SK-N-SH (cell line): ENCODE measurements around the gene SHROOM4. TPM values are rescaled to one million over a fixed set of nuclear protein-coding genes. Genes with fewer than 3 reads are reported as not detected.
A peak's percentile ranks its signal among the peaks of the same experiment; 100 is the strongest.

Experiments
- CTCF ChIA-PET: fragments of 300-600, 350-600 bp; formaldehyde crosslinking; extraction: SDS; loops from one replicate; lab custom pipeline; 2021; lab: Yijun Ruan, JAX
- POLR2A ChIA-PET: fragments of 350-600 bp; sonication (Branson Sonifier 250); formaldehyde crosslinking; extraction: SDS; loops from one replicate; lab custom pipeline; 2020; ENCODE audit warnings: antibody characterized with exemption, inconsistent platforms; lab: Yijun Ruan, JAX
- DNase-seq: peaks from one replicate; pipeline ENCODE4 v3.0.0; 2012
- H2AFZ ChIP-seq: fragments of 200-600 bp; sonication (generic); 2 replicates; pipeline ENCODE4 v1.8.1; 2016; ENCODE audit warnings: antibody characterized with exemption, mild to moderate bottlenecking, low read depth
- H3F3A ChIP-seq: fragments of 200-600 bp; sonication (generic); replicated peaks from 2 replicates; pipeline ENCODE3; 2016; ENCODE audit warnings: antibody characterized with exemption, mild to moderate bottlenecking; ENCODE audit not compliant: insufficient read depth
- H3K27ac ChIP-seq, 2 experiments: fragments of 200-500 bp in 1 of 2; fragments of 200-600 bp in 1 of 2; sonication (Bioruptor generic) in 1 of 2; sonication (generic), shearing (Covaris generic) in 1 of 2; 2 replicates each; pipeline versions ENCODE4 v1.5.1 to v1.6.1; 2014 to 2016; ENCODE audit warnings: low read depth in 2 of 2, inconsistent platforms in 1 of 2, low read length in 1 of 2, mild to moderate bottlenecking in 1 of 2, mixed read lengths in 1 of 2
- H3K27me3 ChIP-seq: fragments of 200-600 bp; sonication (generic), shearing (Covaris generic); 2 replicates; pipeline ENCODE4 v1.6.1; 2016; ENCODE audit warnings: mixed run types; ENCODE audit not compliant: insufficient read depth
- H3K36me3 ChIP-seq, 2 experiments: fragments of 200-500 bp in 1 of 2; fragments of 200-600 bp in 1 of 2; sonication (Bioruptor generic) in 1 of 2; sonication (generic) in 1 of 2; replicated peaks in 1 of 2; 2 replicates each; pipeline versions ENCODE3 to v1.5.1; 2014 to 2016; ENCODE audit warnings: low read length in 1 of 2, mild to moderate bottlenecking in 1 of 2; ENCODE audit not compliant: insufficient read depth in 2 of 2, control insufficient read depth in 1 of 2
- H3K4me1 ChIP-seq, 2 experiments: fragments of 200-500 bp in 1 of 2; fragments of 200-600 bp in 1 of 2; sonication (Bioruptor generic) in 1 of 2; sonication (generic), shearing (Covaris generic) in 1 of 2; 2 replicates each; pipeline versions ENCODE4 v1.5.1 to v1.6.1; 2014 to 2016; ENCODE audit warnings: low read depth in 1 of 2, low read length in 1 of 2, mixed run types in 1 of 2; ENCODE audit not compliant: insufficient read depth in 2 of 2, control insufficient read depth in 1 of 2
- H3K4me2 ChIP-seq: fragments of 200-600 bp; sonication (generic), shearing (Covaris generic); 2 replicates; pipeline ENCODE4 v1.6.1; 2017; ENCODE audit warnings: mixed run types
- H3K4me3 ChIP-seq, 2 experiments: fragments of 200-500 bp in 1 of 2; fragments of 200-600 bp in 1 of 2; sonication (Bioruptor generic) in 1 of 2; sonication (generic), shearing (Covaris generic) in 1 of 2; 2 replicates each; pipeline versions ENCODE4 v1.5.1 to v1.8.1; 2014 to 2016; ENCODE audit warnings: low read depth in 2 of 2, inconsistent platforms in 1 of 2, low read length in 1 of 2, mild to moderate bottlenecking in 1 of 2, mixed read lengths in 1 of 2, moderate library complexity in 1 of 2
- H3K79me2 ChIP-seq: fragments of 200-600 bp; sonication (generic); 2 replicates; pipeline ENCODE4 v1.8.1; 2017; ENCODE audit warnings: mild to moderate bottlenecking; ENCODE audit not compliant: insufficient read depth
- H3K9ac ChIP-seq: fragments of 200-600 bp; sonication (generic); 2 replicates; pipeline ENCODE4 v1.6.1; 2017; ENCODE audit warnings: mixed run types
- H3K9me2 ChIP-seq: fragments of 200-600 bp; sonication (generic); 2 replicates; pipeline ENCODE4 v1.6.1; 2017; ENCODE audit warnings: mixed run types
- H3K9me3 ChIP-seq: fragments of 200-600 bp; sonication (generic); 2 replicates; pipeline ENCODE4 v1.6.1; 2017; ENCODE audit warnings: mixed run types, mild to moderate bottlenecking, moderate library complexity
- H4K20me1 ChIP-seq: fragments of 200-600 bp; sonication (generic); 2 replicates; pipeline ENCODE4 v1.6.1; 2017; ENCODE audit warnings: mild to moderate bottlenecking, mixed run types; ENCODE audit not compliant: insufficient read depth
- CHD2 ChIP-seq: fragments of 150-350 bp; IDR thresholded peaks from 2 replicates; pipeline ENCODE4 v1.6.1; 2018; ENCODE audit warnings: low read length; ENCODE audit not compliant: partially characterized antibody
- ELF1 ChIP-seq: IDR thresholded peaks from 2 replicates; pipeline ENCODE4 v1.4.0; 2012
- FOXJ3 ChIP-seq: sonication (generic); formaldehyde crosslinking; IDR thresholded peaks from 2 replicates; pipeline ENCODE4 v1.5.1; 2020; ENCODE audit warnings: mild to moderate bottlenecking, missing genetic modification reagents
- FOXM1 ChIP-seq: IDR thresholded peaks from 2 replicates; pipeline ENCODE4 v1.4.0; 2012; ENCODE audit warnings: low read depth, mild to moderate bottlenecking
- JUND ChIP-seq: IDR thresholded peaks from 2 replicates; pipeline ENCODE4 v1.4.0; 2012
- NFIC ChIP-seq: IDR thresholded peaks from 2 replicates; pipeline ENCODE4 v1.4.0; 2012; ENCODE audit warnings: borderline replicate concordance
- NRF1 ChIP-seq: IDR thresholded peaks from 2 replicates; pipeline ENCODE4 v1.6.1; 2012; ENCODE audit warnings: low read depth, mild to moderate bottlenecking, low read length
- PBX3 ChIP-seq: IDR thresholded peaks from 2 replicates; pipeline ENCODE4; 2012
- POLR2AphosphoS5 ChIP-seq: IDR thresholded peaks from 2 replicates; pipeline ENCODE4 v1.6.1; 2012; ENCODE audit warnings: low read depth, low read length
- RCOR1 ChIP-seq: fragments of 150-350 bp; IDR thresholded peaks from 2 replicates; pipeline ENCODE4 v1.6.1; 2017; ENCODE audit warnings: antibody characterized with exemption, low read length
- RFX5 ChIP-seq: IDR thresholded peaks from 2 replicates; pipeline ENCODE4 v1.6.1; 2012; ENCODE audit warnings: mild to moderate bottlenecking, improper control_type of control experiment, low read length
- RXRA ChIP-seq: IDR thresholded peaks from 2 replicates; pipeline ENCODE4 v1.4.0; 2012; ENCODE audit warnings: low read depth, mild to moderate bottlenecking, borderline replicate concordance
- SIN3A ChIP-seq: IDR thresholded peaks from 2 replicates; pipeline ENCODE4 v1.6.1; 2012; ENCODE audit warnings: low read depth, mild to moderate bottlenecking, low read length, moderate library complexity, borderline replicate concordance
- SMC3 ChIP-seq: IDR thresholded peaks from 2 replicates; pipeline ENCODE4 v1.6.1; 2012; ENCODE audit warnings: low read depth, low read length, improper control_type of control experiment
- TAF1 ChIP-seq: IDR thresholded peaks from 2 replicates; pipeline ENCODE4 v1.6.1; 2012; ENCODE audit warnings: low read depth, mild to moderate bottlenecking, low read length, moderate library complexity, borderline replicate concordance
- TCF12 ChIP-seq: IDR thresholded peaks from 2 replicates; pipeline ENCODE4 v1.4.0; 2012
- USF1 ChIP-seq: IDR thresholded peaks from 2 replicates; pipeline ENCODE4 v1.4.0; 2012; ENCODE audit warnings: low read depth, borderline replicate concordance
- USF2 ChIP-seq: fragments of 150-350 bp; IDR thresholded peaks from 2 replicates; pipeline ENCODE4 v1.6.1; 2017; ENCODE audit warnings: antibody characterized with exemption, low read length, low read depth, borderline replicate concordance
- ZBTB33 ChIP-seq: IDR thresholded peaks from 2 replicates; pipeline ENCODE4 v1.4.0; 2012; ENCODE audit warnings: low read depth, borderline replicate concordance
- WGBS: methylation state at CpG from one replicate; pipeline ENCODE4 v1.1.6; 2017; ENCODE audit warnings: low lambda C conversion rate; 5-methylcytosine and 5-hydroxymethylcytosine counted together
- polyA plus RNA-seq, 3 experiments: library from polyadenylated mRNA; depleted of rRNA; stranded (reverse); fragments of >200 nt; gene quantifications; 2 replicates each; pipeline ENCODE4 v1.2.3, GENCODE V29; 2012

The SHROOM4 gene
- polyA plus RNA-seq, 1 of the 3 experiments (the other 2 are of a cell fraction) = 0.31 TPM

GRCh38 chrX:50798783-50799182, 15.2 kb downstream of the SHROOM4 start:
- Histone ChIP-seq H3K4me3 (no peak overlapping the region), H3K9me2 (no peaks in the 10 kb centered on the region), H3K4me1 (no peaks in the 10 kb centered on the region), H3F3A (no peaks in the 10 kb centered on the region), H3K9me3 (no peaks in the 10 kb centered on the region), H2AFZ (no peak overlapping the region), H4K20me1 (no peaks in the 10 kb centered on the region), H3K27ac (peak overlapping the region in 1 of 2 experiments; percentile 46; a peak in 2 of 4 replicates), H3K36me3 (no peaks in the 10 kb centered on the region), H3K4me2 (no peak overlapping the region), H3K9ac (no peak overlapping the region), H3K27me3 (no peaks in the 10 kb centered on the region), H3K79me2 (no peaks in the 10 kb centered on the region)
- WGBS = 3% methylated on average over 4 of the region's 4 CpGs
- DNase-seq = no peak
- ChIA-PET CTCF (no interaction called here), POLR2A (no interaction called here)
- TF ChIP-seq NRF1 = no peak
- TF ChIP-seq TAF1 = no peak

- Histone ChIP-seq H3K9me2 (no peaks in the 10 kb centered on the region), H3K4me2 (no peak overlapping the region), H2AFZ (no peak overlapping the region), H4K20me1 (no peaks in the 10 kb centered on the region), H3K36me3 (no peaks in the 10 kb centered on the region), H3K79me2 (no peaks in the 10 kb centered on the region), H3K4me3 (no peak overlapping the region), H3K27ac (no peak overlapping the region), H3K9me3 (no peaks in the 10 kb centered on the region), H3K4me1 (no peaks in the 10 kb centered on the region), H3K9ac (no peak overlapping the region), H3F3A (no peaks in the 10 kb centered on the region), H3K27me3 (no peaks in the 10 kb centered on the region)
- ChIA-PET POLR2A (interaction anchor here (0.8 kb wide), 1 partner anchor 17 kb away, joined by 4 read pairs; no protein-coding TSS in a partner anchor), CTCF (no interaction called here)
- WGBS = 11% methylated on average over 2 of the region's 2 CpGs
- TF ChIP-seq TCF12 (no peak), NFIC (no peak), RCOR1 (no peak), USF1 (no peak), FOXJ3 (CRISPR knock-in tag) (no peak), CHD2 (no peak)
- no peak for DNase-seq
Observed at GRCh38 chrX:50787099-50787498, 26.9 kb downstream of the SHROOM4 start.

GRCh38 chrX:50780144-50780543, 33.9 kb downstream of the SHROOM4 start:
- Histone ChIP-seq H3K27me3 (0 out of 2 replicates have a peak, but pooled peaks cover 5% of the 10 kb centered on the region), H4K20me1 (no peaks in the 10 kb centered on the region), H3K27ac (no peak overlapping the region), H3K36me3 (no peaks in the 10 kb centered on the region), H3F3A (no peaks in the 10 kb centered on the region), H2AFZ (no peak overlapping the region), H3K79me2 (no peaks in the 10 kb centered on the region), H3K9me3 (no peaks in the 10 kb centered on the region), H3K4me1 (no peaks in the 10 kb centered on the region), H3K4me3 (no peak overlapping the region), H3K4me2 (no peak overlapping the region), H3K9me2 (no peaks in the 10 kb centered on the region), H3K9ac (no peak overlapping the region)
- WGBS = 0% methylated on average over 1 of the region's 1 CpG
- POLR2A ChIA-PET = no interaction called here
- CTCF ChIA-PET = no interaction called here
- no peak for DNase-seq
- TF ChIP-seq ELF1 (no peak), CHD2 (no peak), PBX3 (no peak), SMC3 (no peak), ZBTB33 (no peak), RFX5 (no peak), TAF1 (no peak), USF2 (no peak), RCOR1 (no peak), POLR2AphosphoS5 (no peak), SIN3A (no peak), RXRA (no peak), NFIC (no peak), FOXM1 (no peak), JUND (no peak), NRF1 (no peak)
